Lung (tissue), 12 donors: Measurements from ENCODE around the gene MS4A15. TPM values are rescaled to one million over a fixed set of nuclear protein-coding genes. Genes with fewer than 3 reads are reported as not detected.
"Not testable (repeated sequence)": the region's sequence is repeated elsewhere in the genome, so short reads cannot be mapped to it uniquely, and the experiment has no call there.

Experiments used
- ATAC-seq: fragments of 200-7000 bp; cut with Tn5 transposase; one replicate; pipeline ENCODE4 v1.9.1; 2020; ENCODE audit warnings: moderate number of reproducible peaks; ENCODE audit not compliant: insufficient read depth, low FRiP score
- DNase-seq, 3 donors: peaks; one replicate each; pipeline ENCODE4 v3.0.0-alpha.2; 2013 to 2017
- H3K27ac ChIP-seq, 2 donors: one replicate each; pipeline ENCODE4 v1.5.1; 2013; ENCODE audit warnings: mild to moderate bottlenecking in 2 of 2, moderate library complexity in 2 of 2, control low read depth in 1 of 2, inconsistent platforms in 1 of 2, low read depth in 1 of 2, low read length in 1 of 2
- H3K27me3 ChIP-seq, 3 donors: one replicate each; pipeline ENCODE4 v1.5.1; 2013; ENCODE audit warnings: low read length in 2 of 3; ENCODE audit not compliant: control insufficient read depth in 3 of 3, insufficient read depth in 3 of 3
- H3K36me3 ChIP-seq, 4 donors: one replicate each; pipeline ENCODE4 v1.5.1; 2013; ENCODE audit warnings: low read length in 4 of 4, mild to moderate bottlenecking in 1 of 4, moderate library complexity in 1 of 4; ENCODE audit not compliant: control insufficient read depth in 4 of 4, insufficient read depth in 4 of 4
- H3K4me1 ChIP-seq, 5 donors: one replicate each; pipeline ENCODE4 v1.5.1; 2013; ENCODE audit warnings: low read length in 5 of 5, mild to moderate bottlenecking in 2 of 5, moderate library complexity in 1 of 5; ENCODE audit not compliant: control insufficient read depth in 5 of 5, insufficient read depth in 5 of 5
- H3K4me3 ChIP-seq: one replicate; pipeline ENCODE4 v1.5.1; 2013; ENCODE audit warnings: mild to moderate bottlenecking, control low read depth, moderate library complexity
- H3K9ac ChIP-seq, 2 donors: one replicate each; pipeline ENCODE4 v1.5.1; 2013; ENCODE audit warnings: low read length in 2 of 2, control low read depth in 1 of 2; ENCODE audit not compliant: insufficient read depth in 1 of 2
- H3K9me3 ChIP-seq, 4 donors: one replicate each; pipeline ENCODE4 v1.5.1; 2013; ENCODE audit warnings: low read length in 3 of 4, mild to moderate bottlenecking in 1 of 4, moderate library complexity in 1 of 4; ENCODE audit not compliant: control insufficient read depth in 4 of 4, insufficient read depth in 3 of 4
- CTCF ChIP-seq: IDR thresholded peaks from 2 replicates; pipeline ENCODE4 v1.5.1; 2012; ENCODE audit warnings: mild to moderate bottlenecking; ENCODE audit errors: control extremely low read depth, extremely low read depth
- WGBS, 2 donors: extraction: QIAGEN DNeasy Blood & Tissue Kit; methylation state at CpG; one replicate each; pipeline ENCODE4 v1.1.7; 2013; 5-methylcytosine and 5-hydroxymethylcytosine counted together
- polyA plus RNA-seq, 2 donors: library from polyadenylated mRNA; stranded (reverse); fragments of 200-250 nt; gene quantifications; one replicate each; pipeline ENCODE4 v1.2.1, GENCODE V29; 2013
- total RNA-seq, 2 donors: library from RNA; depleted of rRNA in 1 of 2; stranded (reverse); fragments of >200 nt in 1 of 2; gene quantifications; one replicate each; pipeline ENCODE4 v1.2.1, GENCODE V29; 2014 to 2021
- donor health status: control.
- donor health status: control.
- donor health status: Bipolar disorder and iron deficiency.
- donor health status: healthy.
- donor health status: DM: yes; HTN: yes; CAD: no.

MS4A15 gene
- total and polyA plus RNA-seq, 4 donors = 9.8 to 38.9 (median 26.8) TPM; not detected in 1

GRCh38 chr11:60754887-60755286 lies 1.8 kb upstream of the MS4A15 start:
- H3K27ac ChIP-seq = no peak overlapping the region
- 92 to 95% methylated on average over 6 of the region's 6 CpGs for WGBS, 2 donors
- no peak overlapping the region for H3K9ac ChIP-seq
- H3K4me3 ChIP-seq = no peak overlapping the region
- peaks cover 0 to 4% (median 0%) of the 10 kb centered on the region in 4 donors for H3K9me3 ChIP-seq
- peaks cover 0 to 2% (median 0%) of the 10 kb centered on the region in 3 donors for H3K27me3 ChIP-seq
- no peaks in the 10 kb centered on the region for H3K36me3 ChIP-seq
- peaks cover 0 to 3% (median 0%) of the 10 kb centered on the region in 5 donors for H3K4me1 ChIP-seq
- TF ChIP-seq CTCF = no peak
- no peak for DNase-seq
- no peak for ATAC-seq

GRCh38 chr11:60757231-60757800 lies 649 bp downstream of the MS4A15 start:
- 87 to 90% methylated on average over 19 of the region's 19 CpGs for WGBS, 2 donors
- Histone ChIP-seq H3K27ac (no peak overlapping the region), H3K9ac (no peak overlapping the region), H3K36me3 (no peaks in the 10 kb centered on the region), H3K4me3 (peak overlapping the region; percentile 3), H3K27me3 (no peaks in the 10 kb centered on the region), H3K4me1 (peaks cover 0 to 3% (median 0%) of the 10 kb centered on the region in 5 donors), H3K9me3 (peaks cover 0 to 4% (median 0%) of the 10 kb centered on the region in 4 donors)
- TF ChIP-seq CTCF = no peak
- DNase-seq = no peak
- no peak for ATAC-seq

- not testable (repeated sequence) for H3K27me3 ChIP-seq, H3K9ac ChIP-seq, DNase-seq, H3K36me3 ChIP-seq, H3K4me3 ChIP-seq, H3K4me1 ChIP-seq, ATAC-seq, H3K9me3 ChIP-seq, H3K27ac ChIP-seq
- WGBS, 2 donors = 90 to 95% methylated on average over 4 of the region's 4 CpGs
Observed at GRCh38 chr11:60758671-60759070, 2.0 kb downstream of the MS4A15 start.

- not testable (repeated sequence) for DNase-seq, H3K27me3 ChIP-seq, H3K9ac ChIP-seq, H3K27ac ChIP-seq, H3K9me3 ChIP-seq, H3K4me3 ChIP-seq, ATAC-seq, H3K36me3 ChIP-seq, H3K4me1 ChIP-seq
- WGBS, 2 donors = 62 to 73% methylated on average over 22 of the region's 22 CpGs
Observed at GRCh38 chr11:60759438-60760225, 3.0 kb downstream of the MS4A15 start.
